PC-9 (cell line): ENCODE measurements around the gene SMAP1.

Experiments
- EZH2 ChIP-seq: fragments of 200-600 bp; sonication (generic); IDR thresholded peaks from 2 replicates; pipeline ENCODE4 v1.8.0; 2017; ENCODE audit warnings: antibody characterized with exemption, low read depth
- TF ChIP-seq, protein P1 (sequence below): fragments of 200-600 bp; sonication (generic); conservative IDR thresholded peaks from 2 replicates; pipeline ENCODE4 v1.6.1; 2017; ENCODE audit warnings: mixed run types, antibody characterized with exemption, mild to moderate bottlenecking, moderate library complexity

DNA sequence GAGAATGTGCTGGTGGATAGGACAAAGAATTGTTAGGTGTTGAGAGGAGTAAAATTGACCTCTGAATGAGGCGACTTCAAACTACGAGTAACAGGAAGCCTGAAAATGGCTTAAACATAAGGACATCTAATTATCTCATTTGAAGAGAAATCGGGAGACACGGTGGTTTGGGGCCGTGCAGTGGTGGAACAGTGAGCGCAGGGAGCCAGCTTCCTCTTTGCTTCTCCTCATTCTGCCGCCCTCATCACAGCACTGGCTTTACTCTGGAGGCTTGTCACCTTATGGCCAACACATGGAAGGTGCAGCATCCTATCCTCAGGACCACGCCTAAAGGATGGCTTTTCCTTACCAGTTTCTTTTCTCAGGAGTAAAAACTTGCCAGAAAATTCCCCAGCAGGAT, 174.9 kb downstream of the SMAP1 start:
- TF ChIP-seq, protein P1, sequence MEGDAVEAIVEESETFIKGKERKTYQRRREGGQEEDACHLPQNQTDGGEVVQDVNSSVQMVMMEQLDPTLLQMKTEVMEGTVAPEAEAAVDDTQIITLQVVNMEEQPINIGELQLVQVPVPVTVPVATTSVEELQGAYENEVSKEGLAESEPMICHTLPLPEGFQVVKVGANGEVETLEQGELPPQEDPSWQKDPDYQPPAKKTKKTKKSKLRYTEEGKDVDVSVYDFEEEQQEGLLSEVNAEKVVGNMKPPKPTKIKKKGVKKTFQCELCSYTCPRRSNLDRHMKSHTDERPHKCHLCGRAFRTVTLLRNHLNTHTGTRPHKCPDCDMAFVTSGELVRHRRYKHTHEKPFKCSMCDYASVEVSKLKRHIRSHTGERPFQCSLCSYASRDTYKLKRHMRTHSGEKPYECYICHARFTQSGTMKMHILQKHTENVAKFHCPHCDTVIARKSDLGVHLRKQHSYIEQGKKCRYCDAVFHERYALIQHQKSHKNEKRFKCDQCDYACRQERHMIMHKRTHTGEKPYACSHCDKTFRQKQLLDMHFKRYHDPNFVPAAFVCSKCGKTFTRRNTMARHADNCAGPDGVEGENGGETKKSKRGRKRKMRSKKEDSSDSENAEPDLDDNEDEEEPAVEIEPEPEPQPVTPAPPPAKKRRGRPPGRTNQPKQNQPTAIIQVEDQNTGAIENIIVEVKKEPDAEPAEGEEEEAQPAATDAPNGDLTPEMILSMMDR: no peak
- no peak for TF ChIP-seq EZH2
